Central memory CD4-positive, alpha-beta T cell (primary cell): Measurements from ENCODE around the gene INHA.

Experiments
- DNase-seq: peaks from one replicate; pipeline ENCODE4 v3.0.0; 2022
- total RNA-seq, 3 experiments: gene quantifications; one replicate each; lab custom pipeline; 2026; lab: John Stamatoyannopoulos, UW

Gene INHA, protein sequence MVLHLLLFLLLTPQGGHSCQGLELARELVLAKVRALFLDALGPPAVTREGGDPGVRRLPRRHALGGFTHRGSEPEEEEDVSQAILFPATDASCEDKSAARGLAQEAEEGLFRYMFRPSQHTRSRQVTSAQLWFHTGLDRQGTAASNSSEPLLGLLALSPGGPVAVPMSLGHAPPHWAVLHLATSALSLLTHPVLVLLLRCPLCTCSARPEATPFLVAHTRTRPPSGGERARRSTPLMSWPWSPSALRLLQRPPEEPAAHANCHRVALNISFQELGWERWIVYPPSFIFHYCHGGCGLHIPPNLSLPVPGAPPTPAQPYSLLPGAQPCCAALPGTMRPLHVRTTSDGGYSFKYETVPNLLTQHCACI
- total RNA-seq: 0 reads per million in 3 experiments

DNA sequence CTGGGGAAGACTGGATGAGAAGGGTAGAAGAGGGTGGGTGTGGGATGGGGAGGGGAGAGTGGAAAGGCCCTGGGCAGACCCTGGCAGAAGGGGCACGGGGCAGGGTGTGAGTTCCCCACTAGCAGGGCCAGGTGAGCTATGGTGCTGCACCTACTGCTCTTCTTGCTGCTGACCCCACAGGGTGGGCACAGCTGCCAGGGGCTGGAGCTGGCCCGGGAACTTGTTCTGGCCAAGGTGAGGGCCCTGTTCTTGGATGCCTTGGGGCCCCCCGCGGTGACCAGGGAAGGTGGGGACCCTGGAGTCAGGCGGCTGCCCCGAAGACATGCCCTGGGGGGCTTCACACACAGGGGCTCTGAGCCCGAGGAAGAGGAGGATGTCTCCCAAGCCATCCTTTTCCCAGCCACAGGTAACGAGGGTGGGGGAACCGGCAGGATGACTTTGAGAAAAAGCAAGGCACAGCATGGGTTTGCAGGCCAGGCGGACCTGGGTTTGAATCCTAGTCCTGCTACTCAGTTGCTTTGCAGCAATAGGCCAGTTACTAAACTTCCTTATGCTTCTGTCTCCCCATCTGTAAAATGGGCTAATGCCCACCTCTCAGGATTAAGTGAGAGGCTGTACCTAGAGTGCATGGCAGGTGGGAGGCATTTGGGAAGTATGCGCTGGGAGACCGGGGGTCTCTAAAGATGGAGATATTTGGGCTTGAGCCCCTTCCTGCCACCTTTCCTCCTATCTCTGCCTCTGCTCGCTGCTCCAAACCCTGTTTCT is at the start of gene INHA:
INHA (plus strand) TSS at position 74 of the 765 bp plus-strand sequence; CDS start at position 139, 65 bp downstream.
- DNase-seq: no peak

GRCh38 chr2:219523031-219523671 is 49.0 kb upstream of the INHA start:
- no peak for DNase-seq

- no peak for DNase-seq
Measured at GRCh38 chr2:219524817-219525216, 47.3 kb upstream of the INHA start.

GRCh38 chr2:219525533-219526232 is 46.4 kb upstream of the INHA start:
- DNase-seq: no peak

- DNase-seq: no peak
Measured at GRCh38 chr2:219526320-219527075, 45.6 kb upstream of the INHA start.

DNA sequence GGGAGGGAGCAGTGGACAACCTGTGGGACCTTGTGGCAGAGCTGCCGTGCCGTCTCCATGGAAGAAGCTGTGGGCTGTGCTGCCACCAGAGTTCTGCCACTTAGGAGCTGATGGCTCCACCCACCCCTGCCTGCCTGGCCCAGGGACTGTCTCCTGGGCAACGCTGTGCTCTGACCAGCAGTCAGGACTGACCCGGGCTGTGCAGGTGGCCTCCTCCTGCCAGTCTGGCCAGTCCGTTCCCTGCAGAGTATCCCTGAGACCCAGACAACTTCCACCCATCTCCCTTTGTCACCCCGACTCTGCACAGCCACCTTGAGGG is 45.1 kb upstream of the INHA start:
- no peak for DNase-seq

DNA sequence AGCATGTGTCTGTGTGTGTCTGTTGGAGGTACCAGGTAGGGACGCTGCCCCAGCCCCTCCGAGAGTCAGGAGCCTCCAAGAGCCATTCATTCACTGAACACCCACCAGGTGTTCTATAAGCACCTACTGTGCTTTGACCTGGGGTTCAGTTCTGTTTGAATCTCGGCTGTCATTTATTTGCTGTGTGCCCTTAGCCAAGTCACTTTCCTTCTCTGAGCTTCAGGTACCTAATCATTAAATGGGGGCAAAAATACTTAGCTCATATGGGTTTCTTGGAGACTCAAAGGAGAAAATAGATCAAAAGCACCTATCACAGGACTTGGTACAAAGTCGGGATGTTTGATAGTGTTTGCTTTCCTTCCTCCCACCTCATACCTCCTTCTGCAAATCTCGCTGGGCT is 44.6 kb upstream of the INHA start:
- DNase-seq: no peak

DNA sequence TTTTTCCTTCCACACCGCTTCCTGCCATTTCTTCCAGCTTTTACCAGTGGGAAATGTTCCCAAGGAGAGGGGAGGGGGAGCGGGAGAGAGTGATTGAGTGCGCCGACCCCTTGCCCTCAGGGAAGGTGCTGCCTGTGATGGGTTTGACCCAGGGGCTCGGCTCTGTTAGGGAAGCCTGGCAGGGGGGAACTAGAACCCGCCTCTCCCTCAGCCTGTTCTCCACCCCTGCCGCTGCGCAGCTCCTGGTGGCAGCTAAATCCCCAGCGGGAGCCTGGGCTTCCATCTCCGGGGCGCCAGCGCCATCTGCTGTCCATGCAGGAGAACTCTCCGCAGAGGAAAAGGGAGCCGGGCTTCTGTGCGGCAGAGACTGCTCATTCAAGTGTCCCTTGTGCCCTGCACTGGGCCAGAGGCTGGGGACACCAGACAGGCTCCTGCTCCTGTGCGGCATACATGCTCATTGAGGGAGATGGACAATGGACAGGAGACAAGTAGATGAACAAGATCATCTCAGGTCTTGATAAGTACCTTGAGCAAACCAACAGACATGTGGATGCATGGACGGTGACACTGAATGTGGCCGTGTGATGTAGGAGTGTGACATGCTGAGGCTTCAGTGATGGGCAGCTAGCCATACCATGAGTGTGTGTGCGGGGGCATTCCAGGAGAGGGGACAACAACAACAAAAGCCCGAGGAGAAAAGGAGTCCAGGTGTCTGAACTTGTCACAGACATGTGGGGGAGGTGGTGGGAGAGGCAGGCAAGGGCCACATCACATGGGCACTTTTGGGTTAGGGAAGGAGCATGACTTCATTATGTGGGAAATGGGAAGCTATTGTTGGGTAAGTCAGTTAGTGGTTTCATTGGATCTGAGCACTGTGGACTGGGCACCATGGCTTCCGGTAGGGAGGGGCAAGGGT is 41.8 kb upstream of the INHA start:
- peak; percentile 79 for DNase-seq

DNA sequence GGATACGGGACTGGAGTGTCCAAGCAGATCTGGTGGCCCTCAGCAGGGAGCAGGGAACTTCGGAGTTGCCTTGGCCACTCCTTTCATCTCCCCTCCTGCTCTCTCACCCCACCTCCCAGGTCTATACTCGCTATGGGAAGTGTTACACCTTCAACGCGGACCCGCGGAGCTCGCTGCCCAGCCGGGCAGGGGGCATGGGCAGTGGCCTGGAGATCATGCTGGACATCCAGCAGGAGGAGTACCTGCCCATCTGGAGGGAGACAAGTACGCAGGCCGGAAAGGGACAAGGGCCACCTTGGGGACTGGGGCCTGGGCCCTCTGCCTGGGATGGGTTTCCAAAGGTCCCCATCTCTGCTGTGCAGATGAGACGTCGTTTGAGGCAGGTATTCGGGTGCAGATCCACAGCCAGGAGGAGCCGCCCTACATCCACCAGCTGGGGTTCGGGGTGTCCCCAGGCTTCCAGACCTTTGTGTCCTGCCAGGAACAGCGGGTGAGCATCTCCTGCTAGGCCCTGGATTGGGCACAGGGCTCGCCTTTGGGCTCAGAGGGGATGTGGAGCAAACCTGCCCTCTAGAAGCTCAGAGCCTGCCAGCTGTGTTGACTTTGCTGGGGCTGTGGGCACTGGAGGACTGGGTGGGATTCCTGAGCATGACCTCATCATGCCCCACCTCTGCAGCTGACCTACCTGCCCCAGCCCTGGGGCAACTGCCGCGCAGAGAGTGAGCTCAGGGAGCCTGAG is 40.3 kb upstream of the INHA start:
- DNase-seq: no peak

DNA sequence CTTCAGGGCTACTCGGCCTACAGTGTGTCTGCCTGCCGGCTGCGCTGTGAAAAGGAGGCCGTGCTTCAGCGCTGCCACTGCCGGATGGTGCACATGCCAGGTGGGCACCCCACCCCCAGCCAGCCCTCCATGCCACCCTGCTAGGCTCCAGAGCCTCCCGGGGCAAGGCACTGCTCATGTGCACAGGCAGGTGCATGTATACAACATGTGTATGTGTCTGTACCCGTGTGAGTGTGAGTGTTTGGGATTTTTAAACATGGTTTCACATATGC is 39.8 kb upstream of the INHA start:
- DNase-seq: no peak

GRCh38 chr2:219533930-219534661 is 38.0 kb upstream of the INHA start:
- DNase-seq: no peak

GRCh38 chr2:219536425-219536824 is 35.7 kb upstream of the INHA start:
- DNase-seq: no peak

DNA sequence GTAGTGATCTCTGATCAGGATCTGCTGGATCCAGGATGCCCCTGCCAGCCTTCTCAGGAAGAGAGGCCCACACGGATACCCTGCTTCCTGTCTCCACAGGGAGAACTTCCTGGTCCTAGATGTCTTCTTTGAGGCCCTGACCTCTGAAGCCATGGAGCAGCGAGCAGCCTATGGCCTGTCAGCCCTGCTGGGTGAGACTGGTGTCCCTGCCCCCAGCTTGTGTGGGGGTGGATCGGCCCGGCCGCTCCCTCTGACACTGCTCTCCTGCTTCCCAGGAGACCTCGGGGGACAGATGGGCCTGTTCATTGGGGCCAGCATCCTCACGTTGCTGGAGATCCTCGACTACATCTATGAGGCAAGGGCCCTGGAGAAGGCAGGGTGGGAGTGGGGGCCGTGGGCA is 35.1 kb upstream of the INHA start:
- DNase-seq: no peak

DNA sequence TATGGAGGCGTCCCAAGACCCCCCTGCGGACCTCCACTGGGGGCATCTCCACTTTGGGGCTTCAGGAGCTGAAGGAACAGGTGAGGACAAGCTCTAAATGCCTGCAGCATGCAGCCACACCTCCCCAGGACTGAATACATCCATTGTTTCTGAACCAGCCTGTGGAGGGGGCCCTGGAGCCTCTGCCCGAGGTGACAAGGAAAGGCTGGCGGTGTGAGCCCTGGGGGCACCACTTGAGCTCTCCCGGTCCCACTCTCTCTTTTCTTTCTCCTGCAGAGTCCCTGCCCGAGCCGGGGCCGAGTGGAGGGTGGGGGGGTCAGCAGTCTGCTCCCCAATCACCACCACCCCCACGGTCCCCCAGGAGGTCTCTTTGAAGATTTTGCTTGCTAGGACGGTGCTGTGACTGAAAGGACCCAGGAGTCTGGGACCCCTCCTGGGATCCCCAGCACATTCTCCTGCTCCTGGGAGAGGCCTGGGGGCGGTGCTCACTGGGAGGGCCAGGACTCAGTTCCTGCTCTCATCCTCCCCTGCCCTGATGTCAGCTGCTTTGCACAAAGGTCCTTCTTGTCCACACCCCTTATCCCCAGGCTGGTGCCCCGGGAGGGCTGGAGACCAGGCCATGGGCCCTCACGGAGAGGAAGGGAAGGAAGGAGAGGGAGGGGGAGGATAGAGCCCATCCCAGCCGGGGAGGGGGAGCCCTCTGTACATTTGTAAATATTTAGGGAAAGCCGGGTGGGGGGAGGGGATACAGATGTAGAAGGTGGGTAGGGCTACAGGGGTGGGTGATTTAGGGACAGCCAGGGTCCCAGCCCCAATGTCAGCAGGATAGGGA is 34.2 kb upstream of the INHA start:
- DNase-seq: no peak

- DNase-seq: no peak
Measured at GRCh38 chr2:219538504-219538951, 33.6 kb upstream of the INHA start.

GRCh38 chr2:219538956-219539788 is 32.9 kb upstream of the INHA start:
- DNase-seq: no peak

DNA sequence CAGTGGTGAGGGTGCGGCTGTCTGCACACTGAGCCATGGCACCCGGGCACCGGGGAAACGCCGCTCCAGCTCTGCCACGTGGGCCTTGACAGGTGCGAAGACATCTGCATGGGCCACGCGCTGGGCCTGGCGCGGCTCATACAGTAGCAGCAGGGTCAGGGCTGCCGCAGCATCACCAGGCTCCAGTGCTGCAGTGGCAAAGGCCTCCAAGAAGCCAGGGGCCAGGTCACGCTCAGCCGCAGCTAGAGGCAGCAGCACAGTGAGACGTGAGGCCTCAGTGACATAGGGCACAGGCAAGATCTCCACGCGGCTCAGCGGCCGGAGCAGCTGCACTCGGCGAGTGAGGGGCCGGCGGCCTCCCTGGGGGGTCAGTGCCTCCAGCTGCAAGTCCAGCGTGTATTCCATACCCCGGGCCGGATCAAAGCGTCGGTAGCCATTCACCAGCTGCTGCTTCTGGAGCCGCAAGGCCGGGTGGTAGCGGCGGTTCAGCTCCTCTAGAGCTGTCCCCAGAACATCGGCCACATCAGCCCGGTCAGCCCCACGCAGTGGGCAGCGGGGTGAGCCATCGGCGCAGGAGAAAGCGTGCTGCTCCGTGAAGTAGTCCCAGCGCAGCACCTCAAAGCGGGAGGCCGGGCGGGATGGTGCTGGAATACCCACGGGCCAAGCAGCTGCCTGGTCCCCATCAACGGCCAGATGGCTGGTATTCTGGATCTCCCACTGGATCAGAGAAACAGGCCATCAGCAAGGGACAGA is 32.0 kb upstream of the INHA start:
- no peak for DNase-seq
